GM10847 (cell line): ENCODE data around the gene FLNC.

Source experiments
- POLR2A ChIP-seq: IDR thresholded peaks from 2 replicates; pipeline ENCODE4 v1.6.1; 2011; ENCODE audit not compliant: insufficient read length; ENCODE audit errors: extremely low read depth

Gene FLNC

DNA sequence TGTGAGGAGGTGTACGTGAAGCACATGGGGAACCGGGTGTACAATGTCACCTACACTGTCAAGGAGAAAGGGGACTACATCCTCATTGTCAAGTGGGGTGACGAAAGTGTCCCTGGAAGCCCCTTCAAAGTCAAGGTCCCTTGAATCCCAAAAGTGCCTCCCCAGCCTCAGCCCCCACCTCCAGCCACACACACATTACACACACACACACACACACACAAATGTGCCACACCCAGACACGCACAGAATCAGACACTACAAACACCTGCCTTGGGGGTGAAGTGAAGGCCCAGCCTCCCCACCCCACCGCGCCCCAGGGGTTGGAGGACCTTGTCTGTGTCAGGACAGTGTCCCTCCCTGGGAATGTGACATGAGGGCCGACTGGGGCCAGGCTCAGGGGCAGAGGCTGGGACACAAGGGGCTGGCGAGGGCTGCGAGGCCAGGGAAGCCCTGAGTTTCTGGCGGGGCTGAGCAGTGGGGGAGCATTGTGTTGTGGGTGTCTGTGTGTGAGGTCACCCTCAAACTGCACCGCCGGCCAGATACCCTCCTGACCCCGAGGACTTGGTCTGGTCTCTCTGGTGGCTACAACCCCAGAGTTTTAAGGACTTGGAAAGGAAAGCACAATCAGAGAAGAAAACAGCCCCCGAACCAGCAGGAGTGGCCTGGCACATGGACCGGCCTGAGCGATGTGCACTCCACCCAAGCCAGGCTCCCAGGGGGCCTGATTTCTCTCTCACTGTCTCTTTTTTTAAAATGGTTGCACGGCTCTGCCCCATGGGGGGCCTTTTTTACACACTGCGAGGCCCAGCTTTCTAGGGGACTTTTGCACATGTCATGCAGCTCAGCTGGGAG is 28.4 kb downstream of the FLNC start:
- no peak for TF ChIP-seq POLR2A

DNA sequence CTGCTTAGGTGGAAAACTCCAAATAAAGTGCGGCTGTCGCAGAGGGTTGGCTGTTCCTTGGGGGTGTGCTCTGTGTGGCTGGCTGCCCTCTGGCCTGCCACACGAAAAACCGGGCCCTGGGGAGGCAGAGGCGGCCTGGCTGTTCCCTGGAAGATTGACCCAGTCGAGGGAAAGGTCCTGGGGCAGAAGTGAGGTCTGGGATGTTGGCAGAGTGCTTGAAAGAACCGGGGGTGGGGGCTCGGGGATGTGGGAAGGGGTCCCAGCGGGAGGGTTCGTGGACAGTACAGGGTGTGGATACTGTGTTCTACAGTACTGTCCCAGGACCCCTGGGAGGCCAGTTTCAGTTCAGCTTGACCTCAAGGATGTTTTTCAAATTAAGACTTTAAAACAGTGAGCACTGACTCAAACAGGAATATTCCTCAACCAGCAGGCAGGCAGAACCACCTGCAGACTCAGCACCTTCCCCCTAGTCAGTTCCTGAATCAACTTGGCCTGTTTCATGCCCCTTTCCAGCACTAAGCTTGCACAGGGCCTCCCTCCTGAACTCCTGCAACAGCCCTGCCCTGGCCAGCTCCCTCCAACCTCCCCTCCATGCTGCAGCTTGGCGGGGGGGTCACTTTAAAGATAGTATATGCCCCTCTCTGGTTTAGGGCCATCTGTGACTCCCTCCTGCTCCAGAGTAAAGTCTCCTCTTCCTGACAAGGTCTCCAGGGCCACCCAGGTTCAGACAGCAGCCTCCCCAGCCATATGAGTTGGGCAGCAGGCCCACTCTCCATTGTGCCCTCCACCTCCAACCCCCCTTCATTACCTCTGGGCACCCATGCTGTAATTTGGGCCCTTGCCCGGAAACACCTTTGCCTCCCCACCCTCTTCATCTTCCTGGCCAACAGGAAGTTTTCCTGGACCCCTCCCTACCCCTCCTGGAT is 29.3 kb downstream of the FLNC start:
- TF ChIP-seq POLR2A, result no peak

- no peak for TF ChIP-seq POLR2A
Observed at GRCh38 chr7:128860158-128861073, 30.2 kb downstream of the FLNC start.

GRCh38 chr7:128861957-128862570 is 31.9 kb downstream of the FLNC start:
- TF ChIP-seq POLR2A, result no peak

GRCh38 chr7:128862571-128863432 is 32.6 kb downstream of the FLNC start, which contains the start of gene ATP6V1F:
TSS of gene ATP6V1F (plus strand) at chr7:128862856. CDS start at chr7:128862905, 49 bp downstream.
- TF ChIP-seq POLR2A, result peak; percentile 76

- TF ChIP-seq POLR2A, result no peak
Observed at GRCh38 chr7:128863433-128863989, 33.3 kb downstream of the FLNC start.

GRCh38 chr7:128865303-128865702 is 35.1 kb downstream of the FLNC start:
- TF ChIP-seq POLR2A, result no peak

DNA sequence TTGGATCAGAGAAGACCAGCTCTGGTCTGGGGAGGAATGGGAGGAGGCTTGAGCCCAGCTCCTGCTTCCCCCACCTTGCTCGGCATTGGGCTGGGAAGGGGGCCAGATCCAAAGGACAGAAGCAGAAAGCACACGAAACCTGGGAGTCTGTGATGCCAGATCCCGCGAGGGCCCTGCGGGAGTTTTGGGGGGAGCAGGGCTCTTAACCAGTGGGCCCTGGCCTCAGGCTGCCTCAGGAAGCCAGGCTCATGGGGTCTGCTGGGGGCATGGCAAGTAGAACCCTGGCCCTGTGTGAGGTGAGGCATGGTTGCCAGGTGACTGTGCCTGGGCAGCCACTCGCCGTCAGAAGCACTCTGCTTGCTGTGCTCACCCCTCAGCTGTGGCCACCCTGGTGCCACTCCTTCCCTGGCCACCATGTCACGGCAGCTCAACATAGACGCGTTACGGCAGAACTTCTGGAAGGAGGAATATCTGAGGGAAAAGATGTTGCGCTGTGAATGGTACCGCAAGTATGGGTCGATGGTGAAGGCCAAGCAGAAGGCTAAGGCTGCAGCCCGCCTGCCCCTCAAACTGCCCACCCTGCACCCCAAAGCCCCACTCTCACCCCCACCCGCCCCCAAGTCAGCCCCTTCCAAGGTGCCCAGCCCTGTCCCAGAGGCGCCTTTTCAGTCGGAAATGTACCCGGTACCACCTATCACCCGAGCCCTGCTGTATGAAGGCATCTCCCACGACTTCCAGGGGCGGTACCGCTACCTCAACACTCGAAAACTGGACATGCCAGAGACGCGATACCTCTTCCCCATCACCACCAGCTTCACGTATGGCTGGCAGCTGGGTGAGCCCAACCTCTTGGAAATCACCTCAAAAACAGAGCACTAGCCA is 36.0 kb downstream of the FLNC start:
- no peak for TF ChIP-seq POLR2A

DNA sequence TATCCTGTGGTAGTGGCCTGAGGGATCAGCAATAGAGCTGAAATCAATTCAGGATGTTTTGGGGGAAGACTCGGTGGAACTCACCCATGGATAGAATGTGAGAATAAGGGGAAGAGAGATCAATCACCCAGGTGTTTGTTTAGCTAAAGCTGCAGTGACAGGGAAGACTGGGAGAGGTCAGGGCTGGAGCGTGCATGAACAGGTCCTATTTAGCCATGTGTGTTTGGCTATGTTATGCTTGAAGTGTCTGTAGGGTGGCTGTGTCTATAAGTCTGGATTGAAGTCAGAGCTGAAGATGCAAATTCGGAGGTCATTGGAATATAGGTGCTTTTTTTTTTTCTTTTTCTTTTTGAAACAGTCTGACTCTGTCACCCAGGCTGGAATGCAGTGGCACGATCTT is 37.0 kb downstream of the FLNC start:
- TF ChIP-seq POLR2A, result no peak

DNA sequence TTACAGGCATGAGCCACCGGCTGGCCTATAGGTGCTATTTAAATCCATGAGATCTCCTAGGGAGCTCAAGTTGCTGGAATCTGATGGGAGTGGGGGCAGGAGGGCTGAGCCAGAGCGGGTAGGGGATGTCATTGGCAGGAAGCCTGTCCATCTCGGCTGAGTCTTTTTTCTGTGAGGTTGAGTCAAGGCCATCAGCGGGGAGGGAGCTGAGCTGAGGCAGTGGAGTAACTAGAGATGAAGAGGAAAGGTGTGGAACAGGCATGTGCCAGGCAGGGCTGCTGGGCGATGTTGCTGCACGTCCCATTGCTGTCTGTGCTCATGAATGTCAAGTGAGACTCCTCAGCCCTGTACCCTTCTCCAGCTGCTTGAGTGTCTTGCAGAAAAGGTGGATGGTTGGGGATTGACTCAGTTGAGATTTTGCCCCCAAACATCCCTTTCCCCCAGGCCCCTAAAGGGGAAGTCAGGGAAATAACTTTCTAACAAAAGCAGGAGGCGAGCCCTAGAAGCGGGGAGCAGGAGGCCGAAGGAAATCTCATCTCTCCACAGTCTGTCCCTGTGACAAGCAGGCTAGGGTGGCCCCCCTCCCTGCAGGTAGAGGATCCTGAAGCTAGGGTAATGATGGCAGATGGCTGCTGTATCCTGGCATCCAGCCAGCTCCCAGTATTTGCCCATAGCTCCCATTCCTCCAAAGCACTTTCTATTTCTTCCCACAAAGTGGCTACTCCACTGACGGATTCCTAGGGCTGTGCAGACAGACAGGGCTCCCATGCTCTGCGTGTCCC is 37.8 kb downstream of the FLNC start:
- TF ChIP-seq POLR2A, result no peak

DNA sequence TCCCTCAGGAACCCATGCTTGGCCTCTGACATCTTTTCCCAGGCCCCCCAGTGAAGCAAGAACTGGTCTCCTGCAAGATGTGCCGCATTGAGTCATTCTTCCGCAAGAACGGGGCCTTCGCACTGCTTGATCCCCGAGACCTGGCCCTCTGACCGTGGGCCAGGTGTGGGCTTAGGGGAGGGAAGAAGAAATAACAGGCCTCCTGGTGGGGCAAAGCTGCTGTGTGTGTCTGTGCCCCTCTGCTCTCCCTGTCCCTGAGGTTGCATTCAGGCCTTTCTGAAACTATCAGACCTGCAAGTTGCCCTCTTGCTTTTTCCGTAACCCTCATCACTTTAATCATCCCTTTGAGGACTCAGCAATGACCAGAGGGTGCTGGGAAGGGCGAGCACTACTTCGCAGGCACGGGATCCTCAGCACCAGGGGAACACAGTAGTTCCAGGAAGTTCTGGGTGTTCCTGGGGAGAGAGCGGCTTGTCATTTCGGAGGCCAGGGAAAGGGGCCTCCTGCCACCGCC is 38.5 kb downstream of the FLNC start:
- TF ChIP-seq POLR2A, result no peak
